C4-2B (cell line): Measurements from ENCODE around the gene PSMF1.

Experiments used
- ZFX ChIP-seq: fragments of 450-650 bp; IDR thresholded peaks from 2 replicates; pipeline ENCODE4 v1.6.1; 2017
- TF ChIP-seq, protein P1 (sequence below): fragments of 450-650 bp; conservative IDR thresholded peaks from 2 replicates; pipeline ENCODE4 v1.5.1; 2017; ENCODE audit warnings: mild to moderate bottlenecking

DNA sequence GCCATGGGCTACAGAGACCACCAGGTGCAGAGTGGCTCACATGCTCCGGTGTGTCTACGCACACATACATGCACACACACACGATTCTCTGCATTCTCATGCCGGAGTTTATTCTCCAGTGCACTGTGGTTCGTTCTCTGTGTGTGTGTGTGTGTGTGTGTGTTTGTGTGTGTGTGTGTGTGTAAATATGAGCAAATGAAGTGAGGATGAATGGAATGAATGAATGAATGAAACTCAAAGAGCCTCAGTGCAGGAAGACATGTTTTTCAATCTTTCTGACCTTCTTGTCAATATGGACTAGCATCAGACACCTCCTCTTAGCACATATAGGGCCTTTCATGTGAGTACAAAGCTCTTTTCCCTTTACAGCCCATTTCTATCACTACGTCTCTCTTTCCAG lies 64.8 kb downstream of the PSMF1 start:
- TF ChIP-seq, protein P1, sequence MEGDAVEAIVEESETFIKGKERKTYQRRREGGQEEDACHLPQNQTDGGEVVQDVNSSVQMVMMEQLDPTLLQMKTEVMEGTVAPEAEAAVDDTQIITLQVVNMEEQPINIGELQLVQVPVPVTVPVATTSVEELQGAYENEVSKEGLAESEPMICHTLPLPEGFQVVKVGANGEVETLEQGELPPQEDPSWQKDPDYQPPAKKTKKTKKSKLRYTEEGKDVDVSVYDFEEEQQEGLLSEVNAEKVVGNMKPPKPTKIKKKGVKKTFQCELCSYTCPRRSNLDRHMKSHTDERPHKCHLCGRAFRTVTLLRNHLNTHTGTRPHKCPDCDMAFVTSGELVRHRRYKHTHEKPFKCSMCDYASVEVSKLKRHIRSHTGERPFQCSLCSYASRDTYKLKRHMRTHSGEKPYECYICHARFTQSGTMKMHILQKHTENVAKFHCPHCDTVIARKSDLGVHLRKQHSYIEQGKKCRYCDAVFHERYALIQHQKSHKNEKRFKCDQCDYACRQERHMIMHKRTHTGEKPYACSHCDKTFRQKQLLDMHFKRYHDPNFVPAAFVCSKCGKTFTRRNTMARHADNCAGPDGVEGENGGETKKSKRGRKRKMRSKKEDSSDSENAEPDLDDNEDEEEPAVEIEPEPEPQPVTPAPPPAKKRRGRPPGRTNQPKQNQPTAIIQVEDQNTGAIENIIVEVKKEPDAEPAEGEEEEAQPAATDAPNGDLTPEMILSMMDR = no peak
- no peak for TF ChIP-seq ZFX
